IMR-90 (cell line): ENCODE data around the gene PAWR. TPM values are rescaled to one million over a fixed set of nuclear protein-coding genes. Genes with fewer than 3 reads are reported as not detected.

Experiments
- ATAC-seq: fragments of 200-7000 bp; cut with Tn5 transposase; 2 replicates; pipeline ENCODE4 v1.9.1; 2020; ENCODE audit warnings: low read depth, mild to moderate bottlenecking, moderate library complexity
- BruUV-seq: library from RNA; stranded (reverse); fragments of 400-500 nt; replicated peaks from 2 replicates; lab custom pipeline; 2021; lab: Mats Ljungman, UMichigan
- CTCF ChIA-PET: fragments of 300-600 bp; formaldehyde crosslinking; extraction: SDS; loops from one replicate; lab custom pipeline; 2021; ENCODE audit warnings: antibody characterized with exemption; lab: Yijun Ruan, JAX
- POLR2A ChIA-PET: fragments of 300-600 bp; sonication (Branson Sonifier 250); formaldehyde crosslinking; loops from one replicate; lab custom pipeline; 2022; ENCODE audit warnings: antibody characterized with exemption; ENCODE audit not compliant: unreplicated experiment; lab: Charles Lee
- DNase-seq: peaks from one replicate; pipeline ENCODE4 v3.0.0; 2013
- H2AFZ ChIP-seq: replicated peaks from 2 replicates; pipeline ENCODE3; 2013; ENCODE audit warnings: low read length, mild to moderate bottlenecking; ENCODE audit not compliant: poor library complexity
- H2AK5ac ChIP-seq: 2 replicates; pipeline ENCODE4 v1.6.1; 2013; ENCODE audit warnings: low read depth, low read length, inconsistent platforms
- H2AK9ac ChIP-seq: replicated peaks from 2 replicates; pipeline ENCODE3; 2013; ENCODE audit warnings: mild to moderate bottlenecking, low read depth, low read length, moderate library complexity; ENCODE audit not compliant: poor library complexity
- H2BK120ac ChIP-seq: 2 replicates; pipeline ENCODE4 v1.6.1; 2013; ENCODE audit warnings: low read depth, low read length, inconsistent platforms
- H2BK15ac ChIP-seq: 3 replicates; pipeline ENCODE4 v1.6.1; 2013; ENCODE audit warnings: low read depth, low read length, inconsistent platforms
- H2BK20ac ChIP-seq: 2 replicates; pipeline ENCODE4 v1.6.1; 2013; ENCODE audit warnings: low read depth, mild to moderate bottlenecking, inconsistent platforms, low read length, moderate library complexity
- H2BK5ac ChIP-seq: 2 replicates; pipeline ENCODE4 v1.6.1; 2013; ENCODE audit warnings: mild to moderate bottlenecking, low read depth, low read length, inconsistent platforms; ENCODE audit not compliant: poor library complexity, severe bottlenecking
- H3K14ac ChIP-seq: replicated peaks from 2 replicates; pipeline ENCODE4 v1.6.1; 2013; ENCODE audit warnings: low read depth, low read length, inconsistent platforms
- H3K18ac ChIP-seq: 2 replicates; pipeline ENCODE4 v1.6.1; 2013; ENCODE audit warnings: low read depth, low read length, control low read depth
- H3K23ac ChIP-seq: 2 replicates; pipeline ENCODE4 v1.6.1; 2013; ENCODE audit warnings: low read depth, low read length, inconsistent platforms
- H3K27ac ChIP-seq: 2 replicates; pipeline ENCODE4 v1.5.1; 2013; ENCODE audit warnings: mild to moderate bottlenecking, control low read depth, low read length; ENCODE audit not compliant: insufficient read depth
- H3K27me3 ChIP-seq: 2 replicates; pipeline ENCODE4 v1.6.1; 2013; ENCODE audit warnings: low read length; ENCODE audit not compliant: control insufficient read depth, insufficient read depth
- H3K36me3 ChIP-seq: 2 replicates; pipeline ENCODE4 v1.6.1; 2013; ENCODE audit warnings: low read length, mixed read lengths; ENCODE audit not compliant: control insufficient read depth, insufficient read depth
- H3K4ac ChIP-seq: 2 replicates; pipeline ENCODE4 v1.6.1; 2013; ENCODE audit warnings: low read depth, low read length, inconsistent platforms
- H3K4me1 ChIP-seq: 2 replicates; pipeline ENCODE4 v1.6.1; 2013; ENCODE audit warnings: low read length, mixed read lengths; ENCODE audit not compliant: control insufficient read depth, insufficient read depth
- H3K4me2 ChIP-seq: 2 replicates; pipeline ENCODE4 v1.6.1; 2013; ENCODE audit warnings: low read depth, mild to moderate bottlenecking, control low read depth, low read length, moderate library complexity
- H3K4me3 ChIP-seq: 2 replicates; pipeline ENCODE4 v1.5.1; 2013; ENCODE audit warnings: low read depth, mild to moderate bottlenecking, control low read depth, low read length, moderate library complexity; ENCODE audit not compliant: insufficient read depth
- H3K56ac ChIP-seq: 2 replicates; pipeline ENCODE4 v1.6.1; 2013; ENCODE audit warnings: low read length, inconsistent platforms; ENCODE audit not compliant: insufficient read depth; ENCODE audit errors: extremely low read depth
- H3K79me1 ChIP-seq, 2 experiments: 2 replicates each; pipeline ENCODE4 v1.6.1; 2013; ENCODE audit warnings: low read length in 2 of 2, inconsistent platforms in 1 of 2, low read depth in 1 of 2
- H3K9ac ChIP-seq: 2 replicates; pipeline ENCODE4 v1.6.1; 2013; ENCODE audit warnings: low read depth, low read length, control low read depth
- H3K9me1 ChIP-seq: 2 replicates; pipeline ENCODE4 v1.6.1; 2013; ENCODE audit warnings: low read length, inconsistent platforms; ENCODE audit not compliant: insufficient read depth
- H3K9me3 ChIP-seq: 2 replicates; pipeline ENCODE4 v1.6.1; 2013; ENCODE audit warnings: low read length; ENCODE audit not compliant: control insufficient read depth, insufficient read depth
- H4K20me1 ChIP-seq: 2 replicates; pipeline ENCODE4 v1.6.1; 2013; ENCODE audit warnings: low read length, inconsistent platforms; ENCODE audit not compliant: insufficient read depth
- H4K5ac ChIP-seq: 2 replicates; pipeline ENCODE4 v1.6.1; 2013; ENCODE audit warnings: mild to moderate bottlenecking, low read depth, low read length, control low read depth
- H4K8ac ChIP-seq, 2 experiments: 2 replicates each; pipeline ENCODE4 v1.6.1; 2013; ENCODE audit warnings: low read depth in 2 of 2, low read length in 2 of 2, control low read depth in 1 of 2, inconsistent platforms in 1 of 2
- H4K91ac ChIP-seq: 2 replicates; pipeline ENCODE4 v1.6.1; 2013; ENCODE audit warnings: low read depth, low read length, inconsistent platforms; ENCODE audit not compliant: insufficient read depth
- BHLHE40 ChIP-seq: fragments of 150-350 bp; IDR thresholded peaks from 2 replicates; pipeline ENCODE4 v1.6.1; 2016; ENCODE audit warnings: mild to moderate bottlenecking, low read depth, low read length
- CEBPB ChIP-seq: IDR thresholded peaks from 2 replicates; pipeline ENCODE4 v1.6.1; 2012; ENCODE audit warnings: low read depth, low read length, improper control_type of control experiment
- CHD1 ChIP-seq: IDR thresholded peaks from 2 replicates; pipeline ENCODE4 v1.6.1; 2012; ENCODE audit warnings: low read depth, low read length, improper control_type of control experiment
- CTCF ChIP-seq: conservative IDR thresholded peaks from 2 replicates; pipeline ENCODE4 v1.5.1; 2012; ENCODE audit warnings: mild to moderate bottlenecking, low read depth, low read length, improper control_type of control experiment
- ELK1 ChIP-seq: fragments of 150-350 bp; IDR thresholded peaks from 2 replicates; pipeline ENCODE4 v1.6.1; 2016; ENCODE audit warnings: low read depth, mild to moderate bottlenecking, low read length, moderate library complexity, borderline replicate concordance
- FOS ChIP-seq: fragments of 150-350 bp; IDR thresholded peaks from 2 replicates; pipeline ENCODE4 v1.6.1; 2016; ENCODE audit warnings: low read depth, low read length
- MAFK ChIP-seq: IDR thresholded peaks from 2 replicates; pipeline ENCODE4 v1.6.1; 2012; ENCODE audit warnings: low read depth, low read length, improper control_type of control experiment
- MAZ ChIP-seq: IDR thresholded peaks from 2 replicates; pipeline ENCODE4 v1.6.1; 2012; ENCODE audit warnings: low read depth, mild to moderate bottlenecking, low read length, improper control_type of control experiment, moderate library complexity, borderline replicate concordance
- MXI1 ChIP-seq: IDR thresholded peaks from 2 replicates; pipeline ENCODE4 v1.6.1; 2012; ENCODE audit warnings: low read depth, mild to moderate bottlenecking, low read length, moderate library complexity, borderline replicate concordance
- NFE2L2 ChIP-seq: fragments of 150-350 bp; IDR thresholded peaks from 2 replicates; pipeline ENCODE4 v1.6.1; 2016; ENCODE audit warnings: low read depth, mild to moderate bottlenecking, low read length
- POLR2A ChIP-seq: IDR thresholded peaks from 2 replicates; pipeline ENCODE4 v1.6.1; 2012; ENCODE audit warnings: mild to moderate bottlenecking, low read depth, low read length
- RAD21 ChIP-seq: IDR thresholded peaks from 2 replicates; pipeline ENCODE4 v1.6.1; 2012; ENCODE audit warnings: low read length, improper control_type of control experiment
- RCOR1 ChIP-seq: IDR thresholded peaks from 2 replicates; pipeline ENCODE4 v1.6.1; 2012; ENCODE audit warnings: mild to moderate bottlenecking, low read length, improper control_type of control experiment; ENCODE audit not compliant: insufficient replicate concordance
- RFX5 ChIP-seq: IDR thresholded peaks from 2 replicates; pipeline ENCODE4 v1.8.0; 2012; ENCODE audit warnings: low read depth, mild to moderate bottlenecking, low read length, moderate library complexity
- SMC3 ChIP-seq: fragments of 150-350 bp; IDR thresholded peaks from 2 replicates; pipeline ENCODE4 v1.6.1; 2016; ENCODE audit warnings: low read depth, mild to moderate bottlenecking, antibody characterized with exemption, low read length, moderate library complexity
- USF2 ChIP-seq: fragments of 150-350 bp; IDR thresholded peaks from 2 replicates; pipeline ENCODE4 v1.6.1; 2017; ENCODE audit warnings: mild to moderate bottlenecking, antibody characterized with exemption, low read length, low read depth
- WGBS, 2 experiments: methylation state at CpG; one replicate each; pipeline versions ENCODE4 v1.1.5 to v1.1.7; 2013; ENCODE audit warnings: missing lambda C conversion rate in 2 of 2; ENCODE audit not compliant: insufficient read length in 1 of 2; ENCODE audit errors: extremely low coverage in 2 of 2; 5-methylcytosine and 5-hydroxymethylcytosine counted together
- dilution Hi-C: fragments of 300-500 bp; cut with HindIII; formaldehyde crosslinking; loops from one replicate; pipeline ENCODE4 v1.14.3; 2018; ENCODE audit warnings: low sequenced_read_pairs; ENCODE audit not compliant: unreplicated experiment
- in situ Hi-C: fragments of 300-500 bp; cut with MboI; formaldehyde crosslinking; loops from 3 replicates; pipeline ENCODE4 v1.14.3; 2019; ENCODE audit warnings: low sequenced_read_pairs, inconsistent platforms, mixed read lengths
- intact Hi-C: fragments of 100-400 bp; cut with micrococcal nuclease; formaldehyde crosslinking; loops from 2 replicates; pipeline ENCODE4 v1.10.0; 2022
- polyA plus RNA-seq, 3 experiments: library from polyadenylated mRNA; depleted of rRNA; stranded (reverse); fragments of >200 nt; gene quantifications; 2 replicates each; pipeline ENCODE4 v1.2.3, GENCODE V29; 2012; ENCODE audit warnings: low replicate concordance in 1 of 3
- total RNA-seq: library from RNA; depleted of rRNA; stranded (reverse); fragments of >200 nt; gene quantifications from 2 replicates; pipeline ENCODE4 v1.2.3, GENCODE V29; 2012

The PAWR gene
- total and polyA plus RNA-seq, 2 of the 4 experiments (the other 2 are of a cell fraction): 13.2 to 13.6 TPM

GRCh38 chr12:79655036-79655435, 35.7 kb downstream of the PAWR start:
- Histone ChIP-seq H4K8ac (no peak overlapping the region), H4K20me1 (peaks cover 7% of the 10 kb centered on the region), H2BK5ac (no peak overlapping the region), H2AK5ac (no peak overlapping the region), H3K56ac (no peak overlapping the region), H3K4me2 (no peak overlapping the region), H3K23ac (no peak overlapping the region), H3K9me1 (no peaks in the 10 kb centered on the region), H3K4me3 (no peak overlapping the region), H2AK9ac (no peak overlapping the region), H2AFZ (no peak overlapping the region), H3K9ac (no peak overlapping the region), H3K9me3 (no peaks in the 10 kb centered on the region), H3K4ac (no peak overlapping the region), H3K14ac (no peak overlapping the region), H3K18ac (no peak overlapping the region), H3K27ac (no peak overlapping the region), H3K79me1 (peaks cover 18 to 54% of the 10 kb centered on the region in 2 experiments), H3K27me3 (no peaks in the 10 kb centered on the region), H2BK120ac (no peak overlapping the region), H3K36me3 (no peaks in the 10 kb centered on the region), H2BK20ac (no peak overlapping the region), H4K91ac (no peak overlapping the region), H3K4me1 (peaks cover 4% of the 10 kb centered on the region), H2BK15ac (no peak overlapping the region), H4K5ac (no peak overlapping the region)
- DNase-seq (no peak), ATAC-seq (no peak)
- TF ChIP-seq SMC3 (no peak), RFX5 (no peak), MXI1 (no peak), RCOR1 (no peak), POLR2A (no peak), MAZ (no peak), FOS (no peak), CEBPB (no peak), RAD21 (no peak), USF2 (no peak), NFE2L2 (no peak), CTCF (no peak), MAFK (no peak), BHLHE40 (no peak), CHD1 (no peak), ELK1 (no peak)
- ChIA-PET POLR2A (no interaction called here), CTCF (no interaction called here)
- intact Hi-C loops: no loop called here
- dilution Hi-C loops: no loop called here
- no CpG with 5 or more reads among the region's 2 CpGs for WGBS, 2 experiments
- in situ Hi-C loops: no loop called here
- no TSS peak for BruUV-seq
